Amniotic stem cell (primary cell): ENCODE data around the gene MAK.
"Not testable (repeated sequence)": the region's sequence is repeated elsewhere in the genome, so short reads cannot be mapped to it uniquely, and the experiment has no call there.

Source experiments
- DNase-seq: peaks from one replicate; lab custom pipeline; 2025; lab: John Stamatoyannopoulos, UW

The MAK gene

DNA sequence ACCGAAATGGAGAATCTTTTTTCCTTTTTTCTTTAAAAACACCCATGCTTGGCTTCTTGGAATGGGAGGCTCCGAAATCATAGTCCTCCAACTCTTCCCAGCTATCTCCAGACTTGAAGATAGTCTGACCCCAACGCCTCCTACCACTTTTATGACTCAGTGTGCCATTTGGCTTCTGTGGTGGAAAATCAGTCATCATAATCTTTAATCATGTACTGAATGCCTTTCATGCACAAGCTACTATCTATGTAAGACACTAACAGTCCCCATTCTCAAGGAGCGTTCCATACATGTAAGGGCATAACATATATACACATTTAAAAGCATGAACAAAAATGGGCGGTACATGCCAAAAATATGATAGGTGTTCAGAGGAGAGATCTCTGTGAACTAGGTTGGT is 46.7 kb downstream of the MAK start:
- DNase-seq: no peak

DNA sequence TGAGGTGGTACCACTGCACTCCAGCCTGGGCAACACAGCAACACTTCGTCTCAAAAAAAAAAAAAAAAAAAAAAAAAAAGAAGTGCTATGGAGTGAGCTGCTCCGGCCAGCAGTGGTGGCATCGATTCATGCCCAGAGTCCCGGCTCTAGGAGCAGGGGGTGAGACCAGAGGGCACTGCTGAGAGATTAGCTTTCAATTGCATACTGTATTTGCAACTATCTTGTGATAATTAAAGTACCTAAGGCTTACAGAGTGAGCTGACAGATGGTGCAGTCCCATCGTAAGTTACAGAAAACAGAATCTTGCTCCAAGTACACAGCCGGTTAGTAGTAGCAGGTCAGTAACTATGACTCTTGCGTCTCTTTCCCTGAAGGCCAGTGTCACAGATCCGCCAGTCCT is 59.3 kb downstream of the MAK start:
- no peak for DNase-seq

DNA sequence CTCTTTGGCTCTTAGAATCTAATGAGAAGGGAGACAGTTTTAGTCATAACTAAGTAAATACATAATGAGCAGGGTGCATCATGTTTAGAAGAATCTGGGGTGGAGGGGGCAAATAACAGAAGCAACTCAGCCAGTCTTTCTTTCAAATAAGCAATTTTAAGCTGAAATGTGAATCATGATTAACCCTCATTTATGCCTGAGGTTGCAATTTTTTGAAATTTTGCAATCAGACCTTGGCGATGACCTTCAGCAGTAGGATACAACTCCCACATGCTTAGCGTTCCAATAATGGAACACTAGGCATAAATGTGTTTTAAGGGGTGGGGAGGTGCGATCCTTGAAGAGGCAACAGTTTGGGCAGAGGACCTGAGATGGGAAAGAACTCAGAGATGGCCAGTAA is 60.1 kb downstream of the MAK start:
- DNase-seq: no peak

- DNase-seq: no peak
Observed at GRCh38 chr6:10771371-10771894, 66.9 kb downstream of the MAK start.

DNA sequence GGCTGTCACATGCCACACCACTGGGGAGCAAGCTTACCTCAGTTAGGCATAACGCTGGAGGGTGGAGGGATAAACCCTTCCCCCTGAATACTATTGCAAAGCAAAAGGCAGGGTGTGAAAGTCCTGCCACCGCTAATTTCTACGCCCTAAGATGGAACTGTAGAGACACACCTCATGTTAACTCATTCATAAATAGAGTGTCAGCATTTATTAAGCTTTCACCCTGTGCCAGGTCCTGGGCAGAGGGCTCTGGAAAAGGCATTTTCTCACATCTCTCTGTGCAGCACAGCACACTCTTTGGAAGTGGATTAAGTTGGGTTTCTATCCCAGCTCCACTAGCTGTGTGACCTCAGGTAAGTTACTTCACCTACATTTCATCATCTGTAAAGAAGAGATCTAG is 68.9 kb downstream of the MAK start:
- DNase-seq: no peak

- DNase-seq: no peak
Observed at GRCh38 chr6:10763006-10763405, 75.3 kb downstream of the MAK start.

DNA sequence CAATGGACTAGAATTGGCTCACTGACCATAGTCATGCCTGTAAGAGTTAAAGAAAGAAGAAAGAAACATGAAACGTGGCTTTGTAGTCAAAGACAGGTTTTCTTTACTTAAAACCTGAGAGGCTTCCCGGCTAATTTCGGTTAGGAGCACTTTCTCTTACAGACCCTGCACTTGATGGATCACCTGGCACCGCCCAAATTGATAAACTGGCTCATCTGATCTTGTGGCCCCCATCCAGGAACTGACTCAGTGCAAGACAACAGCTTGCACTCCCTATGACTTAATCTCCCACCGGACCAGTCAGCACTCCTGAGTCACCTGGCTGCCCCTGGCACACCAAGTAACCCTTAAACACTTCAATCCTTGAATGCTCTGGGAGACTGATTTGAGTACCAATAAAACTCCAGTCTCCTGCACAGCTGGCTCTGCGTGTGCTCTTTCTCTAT is 78.4 kb downstream of the MAK start:
- DNase-seq: no peak

DNA sequence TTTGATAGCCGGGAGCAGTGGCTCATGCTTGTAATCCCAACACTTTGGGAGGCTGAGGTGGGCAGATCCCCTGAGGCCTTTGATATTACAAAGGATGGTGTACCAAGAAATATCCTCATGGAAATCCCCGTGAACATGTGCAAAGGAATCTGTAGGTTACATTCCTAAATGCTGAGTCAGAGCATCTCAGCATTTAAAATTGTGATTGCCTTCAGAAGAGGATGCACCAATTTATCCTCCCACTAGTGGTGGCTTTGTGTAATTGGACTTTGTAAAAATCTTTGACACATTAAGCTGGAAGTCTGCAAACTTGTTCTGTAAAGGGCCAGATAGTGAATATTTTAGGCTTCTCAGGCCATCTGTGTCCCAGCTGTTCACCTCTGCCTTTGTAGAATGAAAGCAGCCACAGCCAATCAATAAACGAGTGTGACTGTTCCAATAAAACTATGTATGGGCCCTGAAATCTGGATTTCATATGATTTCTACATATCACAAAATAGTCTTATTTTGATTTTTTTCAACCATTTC is 79.0 kb downstream of the MAK start:
- DNase-seq: peak; percentile 77

- DNase-seq: no peak
Observed at GRCh38 chr6:10756085-10756484, 82.3 kb downstream of the MAK start.

- not testable (repeated sequence) for DNase-seq
Observed at GRCh38 chr6:10751757-10752156, 86.6 kb downstream of the MAK start.

GRCh38 chr6:10750568-10750967 is 87.8 kb downstream of the MAK start:
- not testable (repeated sequence) for DNase-seq

DNA sequence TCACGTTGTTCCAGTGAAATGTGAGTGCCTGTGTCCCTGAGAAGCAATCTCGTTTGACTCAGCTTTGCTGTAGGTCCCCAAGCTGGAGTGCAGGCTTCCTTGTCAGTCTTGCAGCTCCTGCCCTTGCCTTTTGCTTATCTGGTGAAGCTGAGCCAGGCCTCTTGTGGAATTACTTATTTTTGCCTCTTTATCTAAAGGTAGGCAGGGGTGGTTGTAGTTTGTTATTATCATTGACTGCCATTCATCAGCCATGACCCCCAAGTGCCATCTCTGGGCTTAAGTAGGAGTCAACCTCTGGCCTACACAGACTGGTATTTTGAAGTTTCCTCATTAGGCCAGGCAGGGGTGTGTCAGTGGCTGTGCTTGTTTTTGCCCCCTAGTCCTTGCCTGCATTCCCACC is 88.6 kb downstream of the MAK start:
- DNase-seq: no peak

DNA sequence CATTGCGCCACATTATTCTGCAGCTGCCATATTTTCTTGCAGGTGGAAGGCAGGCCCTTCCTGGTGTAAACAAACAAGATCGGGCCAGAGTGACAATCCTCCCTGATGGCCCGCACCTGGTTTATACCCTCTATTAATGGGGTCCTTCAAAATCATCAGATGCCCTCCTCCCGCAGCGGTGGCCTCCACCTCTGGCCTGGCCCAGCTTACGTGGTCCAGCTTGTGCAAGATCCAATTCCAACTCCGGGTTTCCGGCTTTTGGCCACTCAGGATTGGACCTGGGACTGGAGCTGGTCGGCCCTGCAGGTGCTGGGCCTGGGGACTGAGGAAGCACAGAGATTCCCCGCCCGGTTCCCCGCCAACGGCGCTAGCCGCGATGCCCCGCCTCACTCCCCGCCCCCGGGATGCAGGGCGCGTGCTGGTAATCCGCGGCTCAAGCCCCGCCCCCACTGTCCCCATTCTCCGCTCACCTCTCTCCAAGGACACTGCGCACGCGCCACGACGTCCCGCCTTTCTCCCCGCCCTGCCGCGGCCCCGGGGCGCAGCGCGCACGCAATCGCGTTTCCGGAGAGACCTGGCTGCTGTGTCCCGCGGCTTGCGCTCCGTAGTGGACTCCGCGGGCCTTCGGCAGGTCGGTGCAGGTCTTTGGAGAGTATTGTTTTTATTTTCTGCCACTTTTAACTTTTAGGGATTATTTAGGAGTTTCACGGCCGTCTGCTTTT is 90.9 kb downstream of the MAK start, which contains the start of gene TMEM14B:
Gene TMEM14B, plus strand, starts transcription at position 555 of the 722 bp plus-strand sequence. CDS start 1,441 bp downstream, outside the sequence.
- peak; percentile 88 for DNase-seq

DNA sequence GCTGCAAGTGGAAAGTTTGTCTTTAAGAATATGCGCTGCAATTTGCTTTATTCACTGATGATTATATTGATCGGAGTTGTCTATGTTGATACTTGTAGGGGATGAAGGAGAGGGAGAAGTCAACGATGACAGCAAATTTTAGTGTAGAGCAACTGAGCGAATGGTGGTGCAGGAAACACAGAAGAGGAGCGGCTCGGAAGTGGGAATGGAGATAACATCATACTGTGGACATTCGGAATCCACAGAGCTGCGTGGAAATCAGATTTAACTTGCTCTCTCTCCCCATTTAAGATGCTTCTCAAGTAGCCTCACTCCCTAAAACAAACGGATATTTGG is 91.5 kb downstream of the MAK start:
- no peak for DNase-seq

DNA sequence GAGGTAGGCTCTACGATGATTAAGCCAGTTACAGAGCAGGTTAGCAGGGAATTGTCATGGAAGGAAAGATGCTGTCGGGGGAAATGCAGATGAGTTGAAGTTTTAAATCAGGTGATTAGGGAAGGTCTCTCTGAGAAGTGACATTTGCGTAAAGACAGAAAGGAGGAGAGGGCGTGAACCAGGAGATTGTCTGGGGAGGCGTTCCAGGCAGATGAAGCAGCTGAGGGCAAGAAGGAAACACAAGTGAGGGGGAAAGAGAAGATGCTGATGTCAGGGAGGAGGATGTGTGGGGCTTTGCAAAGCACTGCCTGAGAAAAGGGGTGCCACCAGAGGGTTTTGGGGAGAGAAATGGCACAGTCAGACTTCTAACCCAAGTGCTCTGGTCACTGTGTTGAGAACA is 93.2 kb downstream of the MAK start:
- DNase-seq: no peak

- no peak for DNase-seq
Observed at GRCh38 chr6:10743515-10743914, 94.8 kb downstream of the MAK start.

DNA sequence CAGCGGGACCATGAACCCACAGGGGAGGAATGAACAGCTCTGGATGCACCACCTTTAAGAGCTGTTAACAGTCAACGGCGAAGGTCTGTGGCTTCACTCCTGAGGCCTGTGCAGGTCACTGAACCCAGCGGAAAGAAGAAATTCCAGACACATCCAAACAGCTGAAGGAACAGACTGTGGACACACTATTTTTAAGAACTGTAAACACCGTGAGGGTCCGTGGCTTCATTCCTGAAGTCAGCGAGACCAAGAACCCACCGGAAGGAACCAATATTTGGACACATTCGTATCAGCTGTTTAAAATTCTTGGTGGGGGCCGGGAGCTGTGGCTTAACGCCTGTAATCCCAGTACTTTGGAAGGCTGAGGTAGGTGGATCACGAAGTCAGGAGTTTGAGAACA is 96.1 kb downstream of the MAK start:
- no peak for DNase-seq

- not testable (repeated sequence) for DNase-seq
Observed at GRCh38 chr6:10741643-10742042, 96.7 kb downstream of the MAK start.

DNA sequence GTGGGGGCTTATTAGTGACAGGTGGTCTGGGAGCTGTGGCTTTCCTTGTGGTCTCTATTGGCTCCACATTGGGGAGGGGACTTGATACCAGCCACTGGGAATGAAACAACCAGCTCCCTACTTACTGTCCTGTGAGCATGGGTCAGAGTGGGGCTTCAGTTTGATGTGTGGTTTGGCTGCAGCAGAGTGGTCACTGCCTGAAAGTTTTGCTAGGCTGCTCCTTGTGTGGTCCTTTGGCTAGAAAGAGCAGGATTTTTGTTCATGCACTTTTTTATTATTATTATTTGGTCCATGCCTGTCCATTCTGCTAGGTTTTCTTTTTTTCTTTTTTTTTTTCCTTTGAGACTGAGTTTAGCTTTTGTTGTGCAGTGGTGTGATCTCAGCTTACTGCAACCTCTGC is 98.3 kb downstream of the MAK start:
- DNase-seq: no peak

GRCh38 chr6:10736731-10737130 is 101.6 kb downstream of the MAK start:
- no peak for DNase-seq

DNA sequence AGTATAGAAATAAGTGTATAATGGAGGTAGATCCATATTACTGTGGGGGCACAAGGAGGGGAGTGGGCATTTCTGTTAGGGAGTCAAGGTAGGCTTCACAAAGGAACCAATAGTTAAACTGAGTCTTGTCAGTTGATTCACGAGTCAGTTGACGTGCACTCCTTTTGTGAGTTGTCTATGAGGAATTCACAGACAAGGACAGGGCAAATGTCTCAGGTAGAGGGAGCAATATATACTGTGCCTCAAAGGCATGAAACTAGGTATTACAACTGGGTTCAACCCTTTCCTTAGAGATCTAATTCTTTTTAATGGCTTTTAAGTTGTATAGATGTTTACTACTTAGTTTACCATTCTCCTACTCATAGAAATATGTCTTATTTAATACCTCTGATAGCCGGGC is 104.5 kb downstream of the MAK start:
- DNase-seq: no peak

- DNase-seq: no peak
Observed at GRCh38 chr6:10733151-10733715, 105.1 kb downstream of the MAK start.

DNA sequence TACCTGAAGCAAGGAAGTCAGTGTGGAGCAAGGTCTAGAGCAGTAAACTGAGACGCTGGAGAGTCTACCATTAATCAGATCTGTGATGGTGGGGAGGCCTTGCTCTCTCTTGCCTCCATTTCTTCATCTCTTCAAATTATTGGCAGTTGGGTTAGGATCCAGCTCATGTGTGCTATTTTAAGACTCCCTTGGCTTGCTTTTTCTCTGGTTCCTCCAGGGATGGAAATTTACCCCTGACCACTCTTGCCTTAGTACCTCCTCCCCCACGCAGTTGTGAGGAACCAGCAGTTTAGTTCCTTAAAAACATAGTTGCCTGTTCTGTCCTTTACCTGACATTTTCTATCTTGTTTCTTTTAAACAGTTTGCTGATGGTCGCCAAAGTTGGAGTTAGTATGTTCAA is 108.1 kb downstream of the MAK start:
- no peak for DNase-seq

DNA sequence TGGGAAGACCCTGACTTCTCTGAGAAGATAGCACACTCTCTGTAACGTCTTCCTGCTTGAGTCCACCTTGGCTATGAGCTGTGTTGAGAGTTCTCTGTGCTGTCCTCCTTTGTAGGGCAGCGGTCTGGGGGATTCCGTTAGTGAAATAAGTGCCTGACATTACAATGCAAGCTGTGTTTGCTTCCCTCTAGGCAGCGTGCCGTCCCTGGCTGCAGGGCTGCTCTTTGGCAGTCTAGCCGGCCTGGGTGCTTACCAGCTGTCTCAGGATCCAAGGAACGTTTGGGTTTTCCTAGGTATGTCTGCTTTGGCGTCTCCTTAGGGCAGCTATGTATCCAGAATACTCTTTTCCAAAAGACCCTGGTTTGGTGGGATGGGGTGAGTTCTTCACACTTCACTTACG is 112.6 kb downstream of the MAK start:
- DNase-seq: no peak
